Measurements from ENCODE around the gene ADARB1.

- TF ChIP-seq EP300 (IDR thresholded peaks at IDR 0.05) (no peak), CTCF (IDR thresholded peaks at IDR 0.05) (no peak)
These were observed 162.1 kb downstream of the ADARB1 start for GRCh38 chr21:45236481-45236880.

All from tibial nerve (tissue), 4 donors.